Measurements from ENCODE around the gene RPS15. TPM values are rescaled to one million over a fixed set of nuclear protein-coding genes. Genes with fewer than 3 reads are reported as not detected.
"Not testable (repeated sequence)": the region's sequence is repeated elsewhere in the genome, so short reads cannot be mapped to it uniquely, and the experiment has no call there.

RPS15 gene
- total RNA-seq, 1 donor, result 318 TPM

DNA sequence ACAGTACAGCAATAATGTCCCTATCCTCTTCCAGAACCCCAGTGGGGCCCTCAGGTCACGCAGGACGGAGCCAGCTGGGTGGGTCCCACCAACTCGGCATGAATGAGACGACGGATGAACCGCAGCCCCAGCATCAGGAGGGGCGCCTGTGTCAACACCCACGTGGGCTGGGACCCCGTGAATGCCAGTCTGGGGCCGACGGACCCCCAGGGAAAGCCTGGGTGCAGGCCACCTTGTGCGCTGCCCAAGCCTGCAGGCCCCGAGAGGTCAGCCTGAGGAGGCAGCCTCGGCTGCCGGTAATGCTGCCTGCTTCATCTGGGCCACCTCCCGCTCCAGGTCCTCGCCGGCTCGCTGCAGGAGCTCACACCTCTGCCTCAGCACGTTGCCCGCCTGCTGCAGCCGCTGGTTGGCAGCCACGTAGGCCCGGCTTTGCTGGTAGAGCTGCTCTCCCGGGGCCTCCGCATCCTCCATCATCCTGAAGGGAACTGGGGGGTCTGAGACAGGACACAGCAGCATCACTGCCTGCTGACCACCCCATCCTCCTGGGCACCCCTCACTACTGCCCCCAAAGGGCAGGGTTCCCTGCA is 36.7 kb downstream of the RPS15 start:
- Histone ChIP-seq H3K36me3 (ENCODE audit: insufficient read depth, low read length) (peaks cover 4% of the 10 kb centered on the region), H3K9me3 (ENCODE audit: low read depth, low read length) (no peaks in the 10 kb centered on the region), H3K4me2 (ENCODE audit: insufficient read depth, low read length) (no peak overlapping the region), H2AFZ (ENCODE audit: low read length) (no peak overlapping the region), H3K4me1 (ENCODE audit: insufficient read depth, low read length) (peaks cover 8% of the 10 kb centered on the region), H4K20me1 (ENCODE audit: insufficient read depth, low read length) (peaks cover 66% of the 10 kb centered on the region), H3K27ac (ENCODE audit: low read depth, low read length) (no peak overlapping the region), H3K4me3 (ENCODE audit: insufficient read depth, low read length) (no peak overlapping the region), H3K27me3 (ENCODE audit: insufficient read depth, low read length) (peaks cover 35% of the 10 kb centered on the region), H3K79me2 (ENCODE audit: insufficient read depth, low read length) (peaks cover 21% of the 10 kb centered on the region)
- no peak for DNase-seq (ENCODE audit: insufficient read length, low spot score, missing footprints)
- TF ChIP-seq, protein P1, sequence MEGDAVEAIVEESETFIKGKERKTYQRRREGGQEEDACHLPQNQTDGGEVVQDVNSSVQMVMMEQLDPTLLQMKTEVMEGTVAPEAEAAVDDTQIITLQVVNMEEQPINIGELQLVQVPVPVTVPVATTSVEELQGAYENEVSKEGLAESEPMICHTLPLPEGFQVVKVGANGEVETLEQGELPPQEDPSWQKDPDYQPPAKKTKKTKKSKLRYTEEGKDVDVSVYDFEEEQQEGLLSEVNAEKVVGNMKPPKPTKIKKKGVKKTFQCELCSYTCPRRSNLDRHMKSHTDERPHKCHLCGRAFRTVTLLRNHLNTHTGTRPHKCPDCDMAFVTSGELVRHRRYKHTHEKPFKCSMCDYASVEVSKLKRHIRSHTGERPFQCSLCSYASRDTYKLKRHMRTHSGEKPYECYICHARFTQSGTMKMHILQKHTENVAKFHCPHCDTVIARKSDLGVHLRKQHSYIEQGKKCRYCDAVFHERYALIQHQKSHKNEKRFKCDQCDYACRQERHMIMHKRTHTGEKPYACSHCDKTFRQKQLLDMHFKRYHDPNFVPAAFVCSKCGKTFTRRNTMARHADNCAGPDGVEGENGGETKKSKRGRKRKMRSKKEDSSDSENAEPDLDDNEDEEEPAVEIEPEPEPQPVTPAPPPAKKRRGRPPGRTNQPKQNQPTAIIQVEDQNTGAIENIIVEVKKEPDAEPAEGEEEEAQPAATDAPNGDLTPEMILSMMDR (IDR thresholded peaks at IDR 0.05; ENCODE audit: extremely low read depth, low read depth, low read length), result no peak

DNA sequence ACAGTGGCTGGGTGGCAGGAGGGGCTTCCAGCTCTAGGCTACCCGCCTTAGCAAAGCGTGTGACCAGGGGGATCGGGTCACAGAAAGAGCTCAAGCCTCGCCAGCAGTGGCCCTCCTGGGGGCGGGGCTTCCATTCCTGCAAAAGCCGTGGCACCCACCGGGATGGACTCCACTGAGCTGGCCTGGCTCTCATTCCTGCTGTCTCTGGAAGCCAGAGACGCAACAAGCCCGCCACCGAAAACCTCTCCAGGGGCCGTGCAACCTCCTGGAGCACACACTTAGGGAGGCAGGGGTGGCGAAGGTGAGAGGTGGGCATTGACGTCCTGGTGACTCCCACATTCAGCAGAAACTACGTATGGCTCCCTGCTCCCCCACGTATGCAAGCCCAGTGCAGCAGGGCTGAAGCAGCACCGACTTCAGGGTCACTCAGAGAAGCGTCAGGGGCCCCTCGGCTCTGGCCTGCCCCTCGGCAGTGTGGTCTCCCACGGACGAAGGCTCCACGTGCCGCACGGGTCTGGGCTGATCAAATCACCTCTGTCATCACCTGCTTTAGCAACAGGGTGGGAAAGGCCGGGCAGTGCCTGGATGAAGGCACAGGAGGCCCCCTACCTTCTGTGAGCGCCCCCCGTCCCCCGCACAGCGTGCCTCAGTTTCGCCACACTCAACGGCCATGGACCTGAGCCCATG is 37.7 kb downstream of the RPS15 start:
- Histone ChIP-seq H3K79me2 (ENCODE audit: insufficient read depth, low read length) (peaks cover 21% of the 10 kb centered on the region), H3K4me1 (ENCODE audit: insufficient read depth, low read length) (peaks cover 8% of the 10 kb centered on the region), H2AFZ (ENCODE audit: low read length) (no peak overlapping the region), H3K36me3 (ENCODE audit: insufficient read depth, low read length) (peaks cover 4% of the 10 kb centered on the region), H4K20me1 (ENCODE audit: insufficient read depth, low read length) (peaks cover 59% of the 10 kb centered on the region), H3K27me3 (ENCODE audit: insufficient read depth, low read length) (peaks cover 25% of the 10 kb centered on the region), H3K4me2 (ENCODE audit: insufficient read depth, low read length) (no peak overlapping the region), H3K27ac (ENCODE audit: low read depth, low read length) (no peak overlapping the region), H3K9me3 (ENCODE audit: low read depth, low read length) (no peaks in the 10 kb centered on the region), H3K4me3 (ENCODE audit: insufficient read depth, low read length) (no peak overlapping the region)
- TF ChIP-seq, protein P1 (IDR thresholded peaks at IDR 0.05; ENCODE audit: extremely low read depth, low read depth, low read length), result no peak
- DNase-seq (ENCODE audit: insufficient read length, low spot score, missing footprints), result peak; percentile 68

DNA sequence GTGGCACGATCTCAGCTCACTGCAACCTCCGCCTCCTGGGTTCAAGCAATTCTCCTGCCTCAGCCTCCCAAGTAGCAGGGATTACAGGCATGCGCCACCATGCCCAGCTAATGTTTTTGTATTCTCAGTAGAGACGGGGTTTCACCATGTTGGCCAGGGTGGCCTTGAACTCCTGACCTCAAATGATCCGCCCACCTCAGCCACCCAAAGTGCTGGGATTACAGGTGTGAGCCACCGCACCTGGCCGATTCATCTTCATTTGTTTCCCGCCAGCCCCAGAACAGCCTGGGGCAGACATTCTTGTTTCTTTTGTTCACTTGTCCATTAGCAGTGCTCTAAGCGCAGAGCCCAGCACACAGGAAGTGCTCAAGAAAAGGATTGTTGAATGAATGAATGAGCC is 38.9 kb downstream of the RPS15 start:
- H3K4me2 ChIP-seq (ENCODE audit: insufficient read depth, low read length); H3K4me1 ChIP-seq (ENCODE audit: insufficient read depth, low read length); H2AFZ ChIP-seq (ENCODE audit: low read length); H3K4me3 ChIP-seq (ENCODE audit: insufficient read depth, low read length); H3K27ac ChIP-seq (ENCODE audit: low read depth, low read length); DNase-seq (ENCODE audit: insufficient read length, low spot score, missing footprints); H3K36me3 ChIP-seq (ENCODE audit: insufficient read depth, low read length); H3K9me3 ChIP-seq (ENCODE audit: low read depth, low read length): not testable (repeated sequence)
- H4K20me1 ChIP-seq (ENCODE audit: insufficient read depth, low read length), result peaks cover 47% of the 10 kb centered on the region
- H3K79me2 ChIP-seq (ENCODE audit: insufficient read depth, low read length), result peaks cover 21% of the 10 kb centered on the region
- H3K27me3 ChIP-seq (ENCODE audit: insufficient read depth, low read length), result peaks cover 13% of the 10 kb centered on the region

DNA sequence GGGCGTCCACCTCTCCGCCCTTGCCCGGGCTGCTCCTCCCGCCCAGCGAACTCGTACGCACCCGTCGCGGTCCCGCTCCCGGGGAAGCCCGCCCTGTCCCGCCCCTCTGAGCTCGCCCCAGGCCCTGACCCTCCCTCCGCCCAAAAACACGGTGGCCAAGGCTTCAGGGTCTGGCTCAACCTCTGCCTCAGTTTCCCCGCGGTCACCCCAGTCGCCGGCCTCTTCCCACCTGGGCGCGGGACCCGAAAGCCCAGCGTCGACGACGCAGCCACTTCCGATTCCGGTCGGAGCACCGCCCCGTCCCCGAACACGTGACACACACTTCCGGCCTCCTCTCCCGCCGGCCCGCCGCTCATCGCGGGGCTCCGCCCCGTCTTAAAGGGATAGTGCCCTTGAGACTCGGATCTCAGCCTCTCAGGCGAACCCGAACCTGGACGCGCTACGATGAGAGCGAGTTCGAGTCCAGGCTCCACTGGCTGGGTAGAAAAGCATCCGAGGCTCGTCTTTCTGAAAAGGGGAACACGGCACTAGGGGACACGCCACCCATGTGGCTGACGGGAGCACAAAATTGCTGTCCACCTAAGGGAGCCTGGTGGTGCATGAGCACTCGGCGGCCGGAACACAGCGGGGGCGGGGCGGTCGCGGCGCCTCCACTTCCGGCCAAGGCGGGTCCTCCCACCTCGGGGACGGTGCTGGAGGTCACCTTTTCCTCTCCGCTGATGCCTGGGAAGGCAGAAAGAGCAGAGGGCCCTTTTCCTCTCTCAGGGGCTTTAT is 40.9 kb downstream of the RPS15 start, which contains the start of gene C19orf25:
Gene C19orf25 (minus strand): TSS at position 282 of the 774 bp plus-strand sequence. CDS start 312 bp downstream, outside the sequence.
- H3K27ac ChIP-seq (ENCODE audit: low read depth, low read length), result peak within 1 kb of the TSS; percentile 36
- peak within 1 kb of the TSS; percentile 93 for H3K4me2 ChIP-seq (ENCODE audit: insufficient read depth, low read length)
- peaks cover 27% of the 10 kb centered on the region for H4K20me1 ChIP-seq (ENCODE audit: insufficient read depth, low read length)
- H3K79me2 ChIP-seq (ENCODE audit: insufficient read depth, low read length), result peaks cover 21% of the 10 kb centered on the region
- TF ChIP-seq, protein P1 (IDR thresholded peaks at IDR 0.05; ENCODE audit: extremely low read depth, low read depth, low read length), result no peak
- peaks cover 4% of the 10 kb centered on the region for H3K36me3 ChIP-seq (ENCODE audit: insufficient read depth, low read length)
- H3K4me1 ChIP-seq (ENCODE audit: insufficient read depth, low read length), result peaks cover 8% of the 10 kb centered on the region
- no peaks in the 10 kb centered on the region for H3K9me3 ChIP-seq (ENCODE audit: low read depth, low read length)
- H3K4me3 ChIP-seq (ENCODE audit: insufficient read depth, low read length), result peak within 1 kb of the TSS; percentile 86
- H2AFZ ChIP-seq (ENCODE audit: low read length), result peak within 1 kb of the TSS; percentile 98
- no peaks in the 10 kb centered on the region for H3K27me3 ChIP-seq (ENCODE audit: insufficient read depth, low read length)
- peak; percentile 100 for DNase-seq (ENCODE audit: insufficient read length, low spot score, missing footprints)
